ENCODE data around the gene GNLY.

The GNLY gene

GRCh38 chr2:85748039-85748734 is 54.0 kb downstream of the GNLY start:
- DNase-seq = no peak
